Stimulated activated CD4-positive, alpha-beta T cell treated with anti-CD3 and anti-CD28 coated beads, Interleukin-1b, Interleukin-23, amount 100 ng/mL, for 4 hours (primary cell): ENCODE data around the gene CACNB1.

Source experiments
- DNase-seq, 2 donors: peaks; one replicate each; pipeline ENCODE4 v3.0.0-alpha.2; 2020; ENCODE audit warnings: low read depth in 2 of 2

Gene CACNB1

DNA sequence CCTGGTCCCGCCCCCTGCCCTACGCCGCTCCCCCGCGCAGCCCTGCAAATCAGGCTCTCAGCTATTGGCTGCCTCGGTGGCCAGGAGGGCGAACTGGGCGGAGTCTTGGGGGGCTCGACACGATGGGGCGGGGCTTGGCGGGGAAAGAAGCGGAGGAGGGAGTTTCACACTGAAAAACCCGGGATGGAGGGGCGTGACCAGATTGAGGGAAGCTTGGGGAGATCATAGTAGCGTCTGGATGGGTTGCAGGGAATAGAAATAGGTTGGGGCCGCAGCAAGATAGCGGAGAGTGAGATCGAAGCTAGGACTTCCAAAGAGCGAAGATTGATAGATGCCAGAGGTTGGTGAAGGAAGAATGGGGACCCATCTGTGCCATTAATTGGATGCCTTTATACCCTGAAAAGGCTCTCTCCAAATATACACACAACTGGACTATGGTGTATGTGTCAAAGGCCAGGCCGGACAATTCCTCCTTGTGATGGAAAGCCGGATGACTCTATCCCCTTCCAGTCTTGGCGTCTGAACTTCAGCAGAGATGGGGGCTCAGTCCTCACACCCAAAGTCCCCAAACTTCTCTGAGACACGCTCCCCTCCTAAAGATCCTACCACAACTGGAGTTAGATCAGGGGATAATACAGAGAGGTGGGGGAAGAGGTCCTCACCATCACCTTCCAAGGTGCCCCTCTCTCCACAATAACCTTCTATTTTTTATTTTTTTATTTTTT lies 28.7 kb upstream of the CACNB1 start:
- peak; percentile 40 to 42 for DNase-seq

DNA sequence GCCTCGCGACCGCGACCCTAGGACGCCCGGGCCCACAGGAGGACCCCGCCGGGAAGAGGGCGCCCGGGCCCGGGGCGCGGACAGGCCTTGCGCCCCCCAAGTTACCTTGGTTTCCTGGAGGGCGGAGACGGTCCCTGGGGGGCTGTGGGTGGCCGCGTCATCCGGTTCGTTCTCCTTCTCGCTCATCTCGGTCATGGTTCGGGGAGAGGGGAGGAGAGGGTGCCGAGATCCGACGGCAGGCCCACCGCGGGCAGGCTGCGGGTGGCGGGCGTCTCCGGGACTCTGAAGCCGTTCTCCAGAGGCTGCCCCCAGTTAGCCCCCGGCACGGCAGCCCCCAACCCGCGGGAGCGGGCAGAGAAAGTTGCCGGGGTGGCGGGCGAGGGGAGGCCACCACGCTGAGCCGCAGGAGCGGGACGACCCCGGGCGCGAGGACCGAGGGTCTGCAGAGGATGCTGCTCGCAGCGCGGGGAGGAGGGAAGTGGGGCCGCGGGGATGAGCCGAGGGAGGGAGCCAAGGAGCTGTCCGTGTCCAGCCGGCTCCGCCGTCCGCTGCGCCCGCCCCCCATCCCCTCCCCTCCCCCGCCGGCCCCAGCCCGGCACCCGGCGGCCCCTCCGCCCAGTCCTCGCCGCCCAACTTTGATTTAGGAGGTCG lies 28.0 kb upstream of the CACNB1 start, which contains the start of gene STAC2:
Gene STAC2, minus strand, starts transcription at position 638 of the 651 bp plus-strand sequence. Its CDS starts 443 bp downstream, at position 195.
- DNase-seq: no peak

DNA sequence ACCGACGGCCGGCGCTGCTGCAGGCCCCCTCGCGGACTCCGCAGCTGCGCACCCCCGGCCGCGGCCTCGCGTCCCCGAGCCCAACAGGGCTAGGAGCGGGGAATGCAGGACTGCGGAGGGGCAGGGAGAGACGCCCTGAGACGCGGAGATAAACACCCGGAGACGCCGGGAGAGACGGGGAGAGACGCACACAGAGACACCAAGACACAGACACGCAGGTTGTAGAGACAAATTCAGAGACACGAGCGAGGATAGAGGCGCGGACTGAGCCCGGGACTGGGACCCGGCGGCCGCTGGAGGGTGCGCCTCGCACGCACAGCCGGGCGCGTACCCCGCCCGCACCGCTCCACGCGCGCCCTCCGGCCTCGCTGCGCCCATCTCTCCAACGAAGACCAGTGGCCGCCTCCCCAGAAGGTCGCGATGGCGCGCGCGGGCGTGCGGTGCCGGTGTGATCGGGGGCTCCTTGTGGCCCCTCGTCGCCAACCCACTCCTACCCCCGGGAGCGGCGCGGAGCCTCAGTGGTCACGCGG lies 27.4 kb upstream of the CACNB1 start:
- DNase-seq: no peak

DNA sequence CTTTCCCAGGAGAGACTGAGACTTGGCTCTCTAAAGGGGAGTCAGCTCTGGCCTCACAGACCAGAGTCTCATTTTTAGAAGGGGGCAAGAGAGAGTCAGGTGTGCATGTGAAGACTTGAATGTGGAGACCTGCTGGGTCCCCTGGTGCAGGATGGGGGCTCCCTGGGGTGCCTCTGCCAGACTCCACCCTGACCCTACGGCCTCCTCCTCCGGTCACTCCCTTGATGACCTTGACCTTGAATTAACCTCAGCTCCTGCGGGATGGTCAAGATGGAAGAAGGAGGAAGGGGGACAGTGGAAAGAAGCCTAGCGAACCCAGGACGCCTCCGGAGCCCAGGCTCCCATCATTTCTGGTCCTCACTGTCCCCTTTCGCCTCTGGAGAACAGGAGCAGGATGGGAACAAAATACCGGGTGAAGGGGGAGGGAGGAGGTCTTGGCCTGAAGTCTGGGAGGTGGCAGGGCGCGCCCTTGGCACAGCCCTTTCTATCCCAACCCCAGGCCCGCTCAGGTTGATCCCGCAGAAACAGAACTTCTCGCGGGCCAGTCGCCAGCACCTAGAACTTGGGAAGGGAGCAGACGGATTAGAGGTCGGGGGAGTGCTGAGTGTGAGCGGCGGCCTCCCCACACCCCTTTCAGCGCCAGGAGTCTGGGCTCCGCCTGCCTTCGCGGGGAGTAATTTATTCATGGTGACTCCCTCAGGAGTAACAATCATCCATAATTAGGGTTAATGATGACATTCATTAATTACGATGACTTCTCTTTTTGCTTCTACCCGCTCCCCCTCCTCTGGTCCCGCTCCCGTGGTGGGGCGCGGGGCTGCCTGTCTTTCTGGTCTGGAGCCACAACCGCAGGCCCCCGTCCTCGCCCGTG lies 26.7 kb upstream of the CACNB1 start:
- no peak for DNase-seq

DNA sequence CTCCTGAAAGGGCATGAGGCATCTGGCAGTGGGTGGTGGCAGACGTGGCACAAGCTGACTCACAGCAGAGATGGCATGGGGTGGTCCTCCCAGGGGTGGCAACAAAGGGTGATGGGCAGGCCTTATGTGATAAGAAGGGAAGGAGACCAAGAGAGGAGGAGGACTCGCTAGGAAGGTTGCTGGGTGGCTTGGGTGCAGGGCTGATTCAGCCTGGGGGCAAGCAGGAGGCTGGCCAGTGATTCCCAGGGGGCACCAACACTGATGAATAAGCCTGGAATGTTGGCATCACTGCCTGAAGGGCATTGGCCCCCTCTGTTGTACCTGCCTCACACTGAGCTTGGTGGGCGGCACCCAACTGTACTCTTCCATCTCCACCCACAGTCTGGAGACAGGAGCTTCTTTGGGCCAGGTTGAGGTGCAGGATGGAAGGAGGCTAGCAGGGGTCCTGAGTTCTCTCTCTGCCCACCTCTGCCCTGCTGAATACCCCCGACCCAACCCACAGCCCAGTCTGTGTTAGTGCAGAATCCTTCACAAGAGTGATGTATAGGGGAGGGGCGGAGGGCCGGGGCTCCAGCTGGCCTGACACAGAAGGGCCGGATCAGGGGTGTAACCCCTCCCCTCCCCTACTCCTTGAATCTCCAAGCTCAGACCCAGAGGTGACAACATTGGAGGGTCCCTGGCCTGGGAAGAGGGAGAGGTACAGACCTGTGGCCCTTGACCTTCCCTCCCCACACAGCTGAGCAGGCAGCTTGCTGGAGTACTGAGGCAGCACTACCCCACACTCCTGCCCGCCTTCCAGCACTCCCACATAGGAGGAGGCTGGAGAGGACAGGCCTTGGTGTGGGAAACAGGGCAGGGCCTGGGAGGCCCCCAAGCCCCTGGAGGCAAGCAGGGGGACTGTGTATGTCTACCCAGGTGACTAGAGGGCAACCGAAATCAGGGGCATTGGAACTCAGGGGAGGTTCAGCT lies 25.7 kb upstream of the CACNB1 start:
- DNase-seq: no peak

DNA sequence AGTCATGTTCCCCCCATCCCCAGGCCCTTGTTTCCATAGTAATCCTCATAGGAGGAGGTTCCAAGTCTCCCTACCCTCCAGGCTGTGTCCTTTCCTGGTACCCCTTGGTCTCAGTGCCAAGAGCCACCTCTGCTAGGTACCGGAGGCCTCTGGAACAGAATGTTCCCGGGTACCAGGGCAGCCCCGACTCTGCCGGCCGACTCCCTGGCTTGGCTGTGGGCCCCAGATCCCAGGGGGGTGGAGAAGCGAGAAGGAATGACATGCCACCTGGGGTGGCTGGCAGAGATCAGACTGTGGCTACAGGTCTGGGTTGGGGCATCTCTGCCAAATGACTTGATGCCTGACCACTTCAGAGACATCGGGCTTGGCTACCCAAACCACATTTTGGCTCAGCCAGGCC lies 24.7 kb upstream of the CACNB1 start:
- DNase-seq: no peak

DNA sequence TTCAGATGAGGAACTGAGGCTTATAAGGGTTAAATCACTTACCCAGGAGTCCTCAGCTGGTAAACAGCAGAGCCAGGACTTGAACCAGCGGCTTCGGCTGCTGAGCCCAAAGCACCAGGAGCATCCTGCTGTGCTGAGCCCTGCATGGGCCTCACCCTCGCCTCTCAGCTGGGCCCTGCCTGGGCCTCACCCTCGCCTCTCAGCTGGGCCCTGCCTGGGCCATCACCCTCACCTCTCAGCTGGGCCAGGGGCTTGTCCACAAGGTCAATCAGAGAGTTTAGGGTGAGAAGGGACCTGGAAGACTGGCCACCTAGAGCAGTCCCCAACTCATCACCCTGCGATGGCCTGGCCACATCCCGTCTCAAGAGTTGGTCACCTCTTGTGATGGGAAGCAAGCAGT lies 24.1 kb upstream of the CACNB1 start:
- DNase-seq: no peak

DNA sequence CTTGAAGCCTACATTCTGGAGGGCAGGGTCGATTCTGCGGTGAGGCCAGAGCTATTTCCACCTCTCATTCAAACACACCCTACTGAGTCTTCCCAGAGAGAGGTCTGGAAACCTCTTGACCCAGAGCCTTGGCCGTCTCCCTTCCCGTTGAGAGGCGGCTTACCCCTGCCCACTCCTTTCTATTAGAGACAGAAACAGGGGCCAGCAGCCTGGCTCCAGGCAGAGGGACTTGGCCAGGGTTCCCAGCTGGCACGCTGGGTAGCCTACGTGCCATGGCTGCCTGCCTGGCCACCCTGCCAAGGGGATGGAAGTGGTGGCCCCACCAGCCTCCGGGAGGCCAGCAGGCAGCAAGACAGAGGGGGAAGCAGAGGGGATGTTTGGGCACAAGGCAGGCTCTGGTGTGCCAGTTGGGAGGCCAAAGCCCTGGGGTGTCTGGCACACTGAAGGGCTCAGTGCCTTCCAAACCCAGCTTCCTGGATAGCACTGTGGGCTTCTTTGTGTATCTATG lies 22.2 kb upstream of the CACNB1 start:
- DNase-seq: no peak

DNA sequence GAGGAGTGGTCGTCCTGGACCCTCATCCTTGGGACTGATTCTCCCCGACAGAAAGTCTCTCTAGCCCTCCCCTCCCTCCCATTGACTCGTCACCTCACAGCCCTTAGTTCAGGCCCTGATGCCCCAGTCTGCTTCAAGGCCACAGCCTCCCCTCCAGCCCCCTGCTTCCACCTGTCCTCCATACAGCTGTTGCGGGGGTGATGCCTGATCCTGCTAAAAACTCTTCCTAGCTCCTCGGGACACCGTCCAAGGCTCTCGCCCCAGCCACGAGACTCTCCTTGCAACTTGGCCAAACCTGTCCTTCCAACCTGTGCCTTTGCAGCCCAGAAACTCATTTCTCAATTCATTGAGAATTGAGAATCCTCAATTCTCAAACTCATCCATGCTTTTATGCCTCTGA lies 21.4 kb upstream of the CACNB1 start:
- no peak for DNase-seq

DNA sequence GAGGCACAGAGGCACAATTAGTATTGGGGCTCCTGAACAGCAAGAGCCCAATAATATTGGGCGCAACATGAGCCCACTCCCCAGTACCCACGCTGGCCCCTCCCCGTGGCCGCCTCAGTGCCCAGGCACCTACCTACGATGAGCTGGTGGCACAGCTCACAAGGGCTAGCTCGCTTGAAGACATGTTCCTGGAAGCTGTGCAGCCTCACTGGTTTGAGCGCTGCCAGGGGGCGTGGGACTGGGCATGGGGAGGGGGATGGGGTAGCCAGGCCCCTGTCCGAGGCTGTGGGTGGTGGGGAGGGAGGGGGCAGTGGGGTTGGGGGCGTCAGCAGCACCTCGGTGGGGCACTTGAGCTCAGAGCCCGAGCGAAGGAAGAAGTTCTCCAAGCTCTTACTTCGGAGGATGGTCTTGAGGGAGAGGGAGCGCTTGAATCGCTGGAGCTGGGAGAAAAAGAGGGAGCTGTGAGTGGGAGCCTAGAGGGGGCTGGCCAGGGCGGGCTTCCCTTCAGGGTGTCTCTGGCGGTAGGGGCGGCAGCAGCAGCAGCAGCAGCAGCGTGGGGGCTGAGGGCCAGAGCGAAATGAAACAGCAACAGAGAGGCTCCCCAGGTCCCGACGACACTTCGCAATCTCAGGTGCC lies 20.4 kb upstream of the CACNB1 start:
- DNase-seq: no peak

DNA sequence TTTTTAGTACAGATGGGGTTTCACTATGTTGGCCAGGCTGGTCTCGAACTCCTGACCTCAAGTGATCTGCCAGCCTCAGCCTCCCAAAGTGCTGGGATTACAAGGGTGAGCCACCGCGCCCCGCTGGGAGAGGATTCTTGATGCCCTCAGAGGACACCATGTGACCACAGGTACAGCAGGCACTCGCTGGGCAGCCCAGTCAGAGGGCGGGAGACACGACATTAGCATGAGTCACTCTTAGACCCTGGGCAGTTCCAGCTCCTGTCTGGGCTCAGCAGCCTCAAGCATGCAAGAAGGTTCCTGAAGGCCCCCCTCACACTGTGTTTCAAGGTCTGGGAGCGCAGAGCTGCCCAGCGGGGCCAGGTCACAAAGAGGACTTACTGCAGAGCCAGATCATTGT lies 16.4 kb upstream of the CACNB1 start:
- no peak for DNase-seq

DNA sequence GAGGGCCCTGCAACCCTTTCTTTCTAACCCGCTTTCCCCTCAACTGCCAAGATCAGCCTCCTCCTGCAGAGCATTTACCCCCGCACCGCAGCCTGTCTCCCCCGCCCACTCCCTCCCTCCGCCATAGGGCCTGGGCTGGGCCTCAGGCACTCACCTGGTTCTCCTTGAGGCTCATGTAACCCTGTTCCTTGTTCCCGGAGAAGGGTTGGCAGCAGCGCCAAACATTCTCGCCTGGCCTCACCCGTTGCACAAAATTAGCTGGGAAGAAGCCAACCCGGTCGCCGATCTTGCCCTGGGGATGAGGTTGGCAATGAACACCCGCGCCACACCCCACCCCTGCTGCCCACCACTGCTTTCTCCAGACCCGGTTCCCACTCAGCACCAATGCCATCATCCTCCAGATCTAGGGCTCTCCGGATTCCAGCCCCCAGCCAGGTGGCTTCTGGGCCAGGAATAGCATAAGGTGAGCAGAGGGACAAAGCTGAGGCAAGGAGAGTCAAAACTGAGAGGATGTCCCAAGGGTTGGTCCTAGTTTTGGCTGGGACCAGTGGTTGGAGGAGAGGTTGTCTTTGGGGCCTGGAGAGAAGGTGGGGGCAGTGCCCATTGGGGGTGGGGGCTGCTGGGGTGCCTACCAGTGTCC lies 15.5 kb upstream of the CACNB1 start:
- DNase-seq: no peak

DNA sequence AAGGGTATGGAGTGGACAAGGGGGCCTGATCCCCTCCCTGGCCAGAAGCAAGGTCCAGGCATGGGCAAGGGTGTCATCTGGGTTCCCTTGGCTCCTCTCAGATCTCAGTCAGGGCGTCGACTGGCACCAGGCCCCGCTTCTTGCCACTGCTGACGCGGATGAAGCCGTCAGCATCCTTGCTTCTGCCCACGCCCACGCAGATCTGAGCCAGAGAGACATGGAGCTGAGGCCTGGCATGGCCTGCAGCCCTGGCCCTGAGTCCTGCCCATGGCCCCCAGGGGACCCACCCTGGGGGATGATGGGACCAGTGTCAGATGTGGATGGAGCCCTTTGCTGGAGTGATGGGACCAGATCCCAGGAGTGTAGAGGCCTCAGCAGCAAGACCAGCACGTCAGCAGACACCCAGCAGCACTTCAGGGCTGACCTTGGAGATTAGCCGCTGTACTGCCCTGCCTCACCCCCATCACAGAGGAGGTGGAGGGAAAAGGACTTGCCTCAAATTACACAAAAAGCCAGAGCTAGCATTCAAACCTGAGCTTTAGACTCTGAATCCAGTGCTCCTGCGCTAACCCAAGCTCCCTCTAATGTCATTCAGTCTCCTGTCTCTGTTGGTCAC lies 14.8 kb upstream of the CACNB1 start:
- DNase-seq: no peak

DNA sequence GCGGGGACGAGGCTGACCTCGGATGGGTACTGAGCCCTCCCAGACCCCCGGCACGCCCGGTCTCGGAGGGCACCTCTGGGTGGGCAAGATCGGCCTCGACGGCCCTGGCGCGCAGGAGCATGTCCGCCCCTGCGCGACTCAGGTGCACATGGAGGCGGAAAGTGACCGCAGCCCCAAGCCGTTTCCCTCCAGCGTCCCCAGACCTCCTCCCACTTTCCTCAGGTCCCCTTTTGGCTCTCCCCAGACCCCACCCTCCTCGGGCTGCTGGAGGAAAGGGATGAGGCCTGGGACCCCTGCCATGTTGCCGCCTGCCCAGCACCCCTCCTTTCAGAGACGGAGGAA lies 12.6 kb upstream of the CACNB1 start:
- DNase-seq: no peak

DNA sequence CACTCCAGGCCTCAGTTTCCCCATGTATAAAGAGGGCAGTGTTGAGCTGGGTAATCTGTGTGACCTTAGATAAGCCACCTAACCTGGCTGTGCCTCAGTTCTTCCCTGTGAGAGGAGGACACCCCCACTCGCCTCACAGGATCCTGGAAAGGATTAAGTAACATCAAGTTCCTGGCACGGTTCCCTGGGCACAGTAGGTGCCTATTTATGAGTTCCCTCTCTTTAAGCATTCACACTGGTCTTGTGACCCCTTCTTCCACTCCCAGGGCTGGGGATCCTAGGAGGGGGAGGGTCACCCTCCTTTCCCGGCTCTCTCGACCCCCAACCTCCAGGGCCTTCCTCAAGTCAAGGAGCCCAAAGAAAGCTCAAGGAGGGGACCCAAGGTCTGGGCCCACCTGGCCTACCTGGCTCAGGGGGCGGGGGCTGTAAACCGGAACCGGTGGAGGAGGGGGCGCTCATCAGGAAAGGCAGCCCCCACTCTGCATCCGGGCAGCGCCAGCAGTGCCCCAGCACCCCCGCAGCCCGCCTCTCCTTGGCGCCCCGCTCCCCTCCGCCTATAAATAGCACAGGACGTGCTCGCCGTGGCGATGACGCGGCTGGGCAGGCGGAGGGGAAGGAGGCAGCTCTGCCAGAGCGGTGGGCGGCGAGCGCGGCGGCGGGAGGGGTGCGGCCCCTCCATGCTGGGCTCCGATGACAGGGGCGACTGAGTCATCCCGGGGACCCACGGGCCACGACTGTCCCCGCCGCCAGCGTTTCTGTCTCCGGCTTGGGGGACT lies 12.0 kb upstream of the CACNB1 start:
- DNase-seq: peak; percentile 66 to 77

DNA sequence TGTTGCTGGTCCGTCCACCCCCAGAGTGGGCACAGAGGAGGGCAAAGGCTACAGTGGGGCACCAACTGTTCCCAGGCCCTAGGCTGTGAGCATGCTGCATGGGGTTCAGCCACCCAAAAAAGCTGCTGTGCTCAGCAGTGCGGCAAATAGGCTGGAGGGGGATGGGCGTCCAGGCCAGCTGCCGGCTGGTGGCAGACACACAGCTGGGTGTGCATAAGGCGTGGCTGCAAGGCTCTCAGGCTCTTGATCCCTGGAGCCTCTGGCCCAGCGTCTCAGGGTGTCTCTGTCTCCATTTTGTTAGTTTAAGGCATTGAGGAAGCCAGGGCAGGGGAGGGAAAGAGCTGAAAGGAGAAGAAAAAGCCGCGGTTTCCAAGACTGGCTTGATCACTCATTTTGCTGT lies 11.4 kb upstream of the CACNB1 start:
- no peak for DNase-seq

DNA sequence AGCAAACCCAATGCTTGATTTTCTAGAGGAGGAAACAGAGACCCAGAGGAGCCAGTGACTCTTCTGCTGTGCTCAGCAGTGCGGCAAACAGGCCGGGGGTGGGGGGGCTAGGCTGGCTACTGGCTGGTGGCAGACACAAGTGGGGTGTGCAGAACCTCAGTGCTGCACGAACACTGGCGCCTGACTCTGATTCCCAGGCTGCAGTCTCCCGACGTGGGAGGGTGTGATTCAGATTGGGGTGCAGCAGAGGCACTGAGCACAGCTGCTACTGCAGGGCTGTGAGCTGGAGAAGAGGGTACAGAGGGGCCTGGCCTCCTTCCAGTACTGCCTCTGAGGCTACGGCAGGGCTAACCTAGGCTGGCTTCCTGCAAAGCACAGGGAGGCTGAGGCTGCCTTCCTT lies 10.7 kb upstream of the CACNB1 start:
- no peak for DNase-seq

DNA sequence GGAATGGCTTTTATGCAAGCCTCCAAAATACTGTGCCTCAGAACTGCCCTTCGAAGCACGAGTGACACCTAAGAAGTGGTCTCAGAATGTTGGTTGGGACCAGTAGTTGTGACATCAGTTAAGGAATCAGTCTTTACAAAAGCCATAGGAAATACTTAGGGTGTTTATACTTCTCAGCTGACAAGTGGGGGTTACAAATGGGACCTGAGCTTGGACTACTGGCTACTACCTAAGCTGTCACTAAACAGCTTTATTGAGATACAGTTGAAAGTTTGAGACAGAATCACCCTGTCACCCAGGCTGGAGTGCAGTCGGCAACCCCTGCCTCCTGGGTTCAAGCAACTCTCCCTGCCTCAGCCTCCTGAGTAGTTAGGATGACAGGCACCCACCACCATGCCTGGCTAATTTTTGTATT lies 7.7 kb upstream of the CACNB1 start:
- no peak for DNase-seq

DNA sequence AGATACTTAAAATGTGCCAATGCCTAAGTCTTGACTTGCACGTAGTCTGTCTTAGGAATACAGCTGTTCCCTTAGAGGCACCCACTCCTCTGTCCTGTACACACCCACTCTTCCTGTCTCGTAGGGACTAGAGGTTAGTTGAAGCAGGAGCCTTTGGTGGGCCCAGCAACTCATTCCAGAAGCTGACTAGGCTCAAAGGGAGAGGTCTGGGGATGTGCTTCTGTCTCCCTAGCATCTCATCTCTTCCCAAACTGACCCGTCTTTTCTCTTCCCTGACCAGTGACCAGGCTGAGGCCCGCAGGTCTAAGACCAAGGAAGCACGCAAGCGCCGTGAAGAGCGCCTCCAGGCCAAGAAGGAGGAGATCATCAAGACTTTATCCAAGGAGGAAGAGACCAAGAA lies 6.8 kb upstream of the CACNB1 start:
- no peak for DNase-seq
